ENCODE results near the gene CCDC178. TPM values are rescaled to one million over a fixed set of nuclear protein-coding genes. Genes with fewer than 3 reads are reported as not detected.

Gene CCDC178
- polyA plus RNA-seq (2012; ENCODE audit: insufficient read length, low read depth): not detected

DNA sequence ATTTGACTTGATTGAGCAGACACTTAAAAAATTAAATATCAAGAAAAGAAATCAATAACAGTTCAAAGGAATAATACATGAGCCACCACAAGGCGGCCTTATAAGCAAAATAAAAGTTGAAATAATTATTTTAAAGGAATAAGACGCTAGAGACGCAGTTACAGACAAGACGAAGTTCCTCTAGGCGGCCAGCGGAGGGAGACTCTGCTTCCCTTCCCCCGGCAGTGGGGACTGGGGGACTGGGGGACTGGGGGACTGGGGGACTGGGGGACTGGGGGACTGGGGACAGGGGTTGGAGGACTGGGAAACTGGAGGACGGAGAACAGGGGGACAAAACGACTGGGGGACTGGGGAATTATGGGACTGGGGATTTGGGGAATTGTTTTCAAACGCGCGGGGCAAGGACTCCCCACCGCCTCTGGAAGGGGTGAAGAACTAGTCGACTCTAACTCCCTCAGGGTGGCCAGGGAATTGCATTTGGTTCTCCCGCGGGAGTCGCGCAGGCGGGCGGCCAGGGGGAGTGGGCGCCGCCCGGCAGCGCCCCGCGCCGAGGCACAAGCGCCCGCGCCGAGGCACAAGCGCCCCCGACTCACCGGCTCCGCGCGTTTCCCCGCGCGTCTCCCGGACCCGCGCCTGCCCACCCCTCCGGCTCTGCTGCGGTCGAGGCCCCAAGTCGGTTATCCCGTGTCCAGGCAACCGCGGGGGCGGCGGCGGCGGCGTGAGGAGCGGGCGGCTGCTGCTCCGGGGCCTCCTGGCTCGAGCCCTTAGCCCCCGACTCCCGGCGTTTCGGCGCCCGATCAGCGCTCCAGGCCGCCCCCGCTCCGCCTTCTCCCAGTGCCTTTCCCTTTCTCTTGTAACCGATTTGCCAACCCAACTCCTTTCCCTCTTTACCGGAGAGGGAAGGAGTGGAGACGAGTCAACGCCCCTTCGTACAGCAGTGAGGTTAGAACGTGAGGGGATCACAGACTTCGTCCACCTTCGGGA is at the start of gene CCDC178:
CCDC178 (minus strand) TSS at position 662 of the 984 bp plus-strand sequence. CDS start 28,633 bp downstream, outside the sequence.
- TF ChIP-seq POLR2AphosphoS5 (IDR thresholded peaks at IDR 0.05; ENCODE audit: low read depth, low read length) (no peak), TAF1 (IDR thresholded peaks at IDR 0.05; ENCODE audit: borderline replicate concordance, insufficient read depth, low read length) (no peak), FOXP2 (optimal IDR thresholded peaks at IDR 0.05; ENCODE audit: borderline replicate concordance, extremely low read depth, extremely low read length, insufficient read depth) (no peak), SIN3A (IDR thresholded peaks at IDR 0.05; ENCODE audit: borderline replicate concordance, insufficient read depth, low read length) (no peak)
- TF ChIP-seq, protein P1, sequence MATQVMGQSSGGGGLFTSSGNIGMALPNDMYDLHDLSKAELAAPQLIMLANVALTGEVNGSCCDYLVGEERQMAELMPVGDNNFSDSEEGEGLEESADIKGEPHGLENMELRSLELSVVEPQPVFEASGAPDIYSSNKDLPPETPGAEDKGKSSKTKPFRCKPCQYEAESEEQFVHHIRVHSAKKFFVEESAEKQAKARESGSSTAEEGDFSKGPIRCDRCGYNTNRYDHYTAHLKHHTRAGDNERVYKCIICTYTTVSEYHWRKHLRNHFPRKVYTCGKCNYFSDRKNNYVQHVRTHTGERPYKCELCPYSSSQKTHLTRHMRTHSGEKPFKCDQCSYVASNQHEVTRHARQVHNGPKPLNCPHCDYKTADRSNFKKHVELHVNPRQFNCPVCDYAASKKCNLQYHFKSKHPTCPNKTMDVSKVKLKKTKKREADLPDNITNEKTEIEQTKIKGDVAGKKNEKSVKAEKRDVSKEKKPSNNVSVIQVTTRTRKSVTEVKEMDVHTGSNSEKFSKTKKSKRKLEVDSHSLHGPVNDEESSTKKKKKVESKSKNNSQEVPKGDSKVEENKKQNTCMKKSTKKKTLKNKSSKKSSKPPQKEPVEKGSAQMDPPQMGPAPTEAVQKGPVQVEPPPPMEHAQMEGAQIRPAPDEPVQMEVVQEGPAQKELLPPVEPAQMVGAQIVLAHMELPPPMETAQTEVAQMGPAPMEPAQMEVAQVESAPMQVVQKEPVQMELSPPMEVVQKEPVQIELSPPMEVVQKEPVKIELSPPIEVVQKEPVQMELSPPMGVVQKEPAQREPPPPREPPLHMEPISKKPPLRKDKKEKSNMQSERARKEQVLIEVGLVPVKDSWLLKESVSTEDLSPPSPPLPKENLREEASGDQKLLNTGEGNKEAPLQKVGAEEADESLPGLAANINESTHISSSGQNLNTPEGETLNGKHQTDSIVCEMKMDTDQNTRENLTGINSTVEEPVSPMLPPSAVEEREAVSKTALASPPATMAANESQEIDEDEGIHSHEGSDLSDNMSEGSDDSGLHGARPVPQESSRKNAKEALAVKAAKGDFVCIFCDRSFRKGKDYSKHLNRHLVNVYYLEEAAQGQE (IDR thresholded peaks at IDR 0.05; ENCODE audit: insufficient read depth in 1 of 2, low read depth in 2 of 2, low read length in 2 of 2): no peak

DNA sequence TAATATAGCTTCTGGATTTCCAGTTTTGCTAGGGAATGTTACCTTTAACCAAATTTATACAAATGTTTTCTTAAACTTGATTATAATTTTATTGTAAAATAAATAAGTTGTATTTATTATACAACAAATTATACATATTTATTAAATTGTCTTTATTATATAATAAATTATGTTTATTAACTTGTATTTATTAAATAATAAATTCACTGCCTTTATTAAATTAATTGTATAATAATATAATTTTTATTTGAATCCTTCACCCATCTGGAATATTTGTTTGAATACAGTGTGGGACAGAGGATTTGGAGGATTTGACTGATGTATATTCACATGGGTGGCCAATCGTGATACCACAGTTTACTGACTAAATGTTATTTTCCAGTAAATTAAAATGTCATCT is 43.4 kb upstream of the CCDC178 start:
- TF ChIP-seq SIN3A (IDR thresholded peaks at IDR 0.05; ENCODE audit: borderline replicate concordance, insufficient read depth, low read length) (no peak), POLR2AphosphoS5 (IDR thresholded peaks at IDR 0.05; ENCODE audit: low read depth, low read length) (no peak), TAF1 (IDR thresholded peaks at IDR 0.05; ENCODE audit: borderline replicate concordance, insufficient read depth, low read length) (no peak), FOXP2 (optimal IDR thresholded peaks at IDR 0.05; ENCODE audit: borderline replicate concordance, extremely low read depth, extremely low read length, insufficient read depth) (no peak)
- TF ChIP-seq, protein P1 (IDR thresholded peaks at IDR 0.05; ENCODE audit: insufficient read depth in 1 of 2, low read depth in 2 of 2, low read length in 2 of 2): no peak

DNA sequence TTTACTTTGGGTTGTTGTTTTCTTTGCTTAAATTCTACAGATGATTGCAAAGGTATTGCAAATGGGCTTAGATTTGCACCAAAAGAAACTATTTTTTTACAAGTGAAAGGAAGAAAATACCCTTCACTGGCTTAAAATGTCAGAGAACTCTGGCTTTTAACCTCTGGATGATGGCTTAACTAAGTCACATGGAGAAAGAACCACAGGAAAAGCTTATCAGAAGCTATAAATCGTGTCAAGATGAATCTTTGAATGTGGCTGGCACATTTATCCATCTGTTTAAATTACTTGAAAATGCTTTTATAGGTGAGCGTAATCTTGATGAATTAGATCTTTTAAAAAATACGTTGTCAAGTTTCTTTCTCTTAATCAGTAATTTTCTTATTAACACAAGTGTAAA is 32.0 kb upstream of the CCDC178 start:
- TF ChIP-seq SIN3A (IDR thresholded peaks at IDR 0.05; ENCODE audit: borderline replicate concordance, insufficient read depth, low read length) (no peak), FOXP2 (optimal IDR thresholded peaks at IDR 0.05; ENCODE audit: borderline replicate concordance, extremely low read depth, extremely low read length, insufficient read depth) (no peak), TAF1 (IDR thresholded peaks at IDR 0.05; ENCODE audit: borderline replicate concordance, insufficient read depth, low read length) (no peak), POLR2AphosphoS5 (IDR thresholded peaks at IDR 0.05; ENCODE audit: low read depth, low read length) (no peak)
- TF ChIP-seq, protein P1 (IDR thresholded peaks at IDR 0.05; ENCODE audit: insufficient read depth in 1 of 2, low read depth in 2 of 2, low read length in 2 of 2): no peak

GRCh38 chr18:33470216-33470615 is 29.7 kb upstream of the CCDC178 start:
- TF ChIP-seq POLR2AphosphoS5 (IDR thresholded peaks at IDR 0.05; ENCODE audit: low read depth, low read length): no peak
- TF ChIP-seq, protein P1 (IDR thresholded peaks at IDR 0.05; ENCODE audit: insufficient read depth in 1 of 2, low read depth in 2 of 2, low read length in 2 of 2): no peak
- no peak for TF ChIP-seq SIN3A (IDR thresholded peaks at IDR 0.05; ENCODE audit: borderline replicate concordance, insufficient read depth, low read length)
- no peak for TF ChIP-seq TAF1 (IDR thresholded peaks at IDR 0.05; ENCODE audit: borderline replicate concordance, insufficient read depth, low read length)
- TF ChIP-seq FOXP2 (optimal IDR thresholded peaks at IDR 0.05; ENCODE audit: borderline replicate concordance, extremely low read depth, extremely low read length, insufficient read depth): no peak
